CD4-positive, alpha-beta memory T cell (primary cell): ENCODE data around the gene RHOF. TPM values are rescaled to one million over a fixed set of nuclear protein-coding genes. Genes with fewer than 3 reads are reported as not detected.

Experiments used
- CTCF ChIA-PET: fragments of 350-600 bp; sonication (Branson Sonifier 250); formaldehyde crosslinking; loops from one replicate; lab custom pipeline; 2021; ENCODE audit warnings: inconsistent platforms; ENCODE audit not compliant: partially characterized antibody; lab: Charles Lee
- POLR2A ChIA-PET: fragments of 350-600 bp; sonication (Branson Sonifier 250); formaldehyde crosslinking; loops from one replicate; lab custom pipeline; 2021; ENCODE audit not compliant: partially characterized antibody; lab: Charles Lee
- DNase-seq, 5 donors: peaks; one replicate each; pipeline versions ENCODE4 v3.0.0 to v3.0.0-alpha.2; 2020 to 2022; ENCODE audit warnings: mixed read lengths in 1 of 5
- H3K27ac ChIP-seq: one replicate; pipeline ENCODE4 v1.7.0; 2013; ENCODE audit warnings: low read depth, low read length
- H3K27me3 ChIP-seq: 2 replicates; pipeline ENCODE4 v1.7.0; 2013; ENCODE audit warnings: mild to moderate bottlenecking, low read length, moderate library complexity; ENCODE audit not compliant: insufficient read depth
- H3K36me3 ChIP-seq: 2 replicates; pipeline ENCODE4 v1.7.0; 2013; ENCODE audit warnings: mild to moderate bottlenecking, low read length, moderate library complexity; ENCODE audit not compliant: insufficient read depth
- H3K4me1 ChIP-seq: 2 replicates; pipeline ENCODE4 v1.7.0; 2013; ENCODE audit warnings: mild to moderate bottlenecking, low read length, moderate library complexity; ENCODE audit not compliant: insufficient read depth
- H3K4me3 ChIP-seq, 2 donors: one replicate each; pipeline ENCODE4 v1.7.0; 2013; ENCODE audit warnings: low read length in 2 of 2, mild to moderate bottlenecking in 1 of 2
- H3K9me3 ChIP-seq, 2 donors: one replicate each; pipeline ENCODE4 v1.7.0; 2013; ENCODE audit warnings: low read length in 2 of 2, control low read depth in 1 of 2; ENCODE audit not compliant: control insufficient read depth in 1 of 2
- H3K27ac Mint-ChIP-seq, 7 donors: one replicate each; pipeline ENCODE4 v1.8.0; 2020 to 2021; ENCODE audit warnings: mixed read lengths in 7 of 7, mild to moderate bottlenecking in 6 of 7, inconsistent platforms in 3 of 7, moderate library complexity in 3 of 7
- H3K27me3 Mint-ChIP-seq, 2 donors: one replicate each; pipeline ENCODE4 v1.8.0; 2020 to 2021; ENCODE audit warnings: mixed read lengths in 2 of 2
- H3K36me3 Mint-ChIP-seq, 2 donors: one replicate each; pipeline ENCODE4 v1.8.0; 2020 to 2021; ENCODE audit warnings: mixed read lengths in 2 of 2, inconsistent platforms in 1 of 2, mild to moderate bottlenecking in 1 of 2
- H3K4me1 Mint-ChIP-seq, 4 donors: one replicate each; pipeline ENCODE4 v1.8.0; 2020 to 2021; ENCODE audit warnings: mixed read lengths in 4 of 4, mild to moderate bottlenecking in 1 of 4
- H3K4me3 Mint-ChIP-seq, 8 donors: one replicate each; pipeline ENCODE4 v1.8.0; 2020 to 2021; ENCODE audit warnings: mixed read lengths in 8 of 8, mild to moderate bottlenecking in 7 of 8, moderate library complexity in 6 of 8, inconsistent platforms in 3 of 8
- H3K9me3 Mint-ChIP-seq, 8 donors: one replicate each; pipeline ENCODE4 v1.8.0; 2020 to 2021; ENCODE audit warnings: mixed read lengths in 8 of 8, mild to moderate bottlenecking in 5 of 8, inconsistent platforms in 3 of 8, moderate library complexity in 1 of 8
- intact Hi-C: fragments of 100-400 bp; cut with micrococcal nuclease; formaldehyde crosslinking; loops from one replicate; pipeline ENCODE4 v1.15.1; 2023
- polyA plus RNA-seq, 2 donors: library from polyadenylated mRNA; unstranded; fragments of 300-500 nt; fragmentation: Illumina TruSeq; gene quantifications; one replicate each; pipeline ENCODE4 v1.2.3, GENCODE V29; 2021
- total RNA-seq, 2 experiments: library from RNA; stranded (reverse); gene quantifications; one replicate each; pipeline ENCODE4 v1.2.3, GENCODE V29; 2021

The RHOF gene
- total and polyA plus RNA-seq, 4 experiments from 2014 or later, result 72.6 to 138 (median 121) TPM

GRCh38 chr12:121831571-121832245 lies 38.2 kb upstream of the RHOF start:
- intact Hi-C loops, result no loop called here
- no peak for DNase-seq
- no peaks in the 10 kb centered on the region for H3K9me3 ChIP-seq
- H3K27ac ChIP-seq, result no peak overlapping the region
- H3K4me1 ChIP-seq, result no peaks in the 10 kb centered on the region
- H3K4me3 ChIP-seq, result no peak overlapping the region
- no peak overlapping the region for H3K4me3 Mint-ChIP-seq
- no peaks in the 10 kb centered on the region for H3K27me3 ChIP-seq
- H3K4me1 Mint-ChIP-seq, result peaks cover 0 to 6% (median 0%) of the 10 kb centered on the region in 4 donors
- ChIA-PET CTCF (no interaction called here), POLR2A (interaction anchor here (0.7 to 3.2 kb wide), 2 partner anchors 37 to 676 kb away, joined by 3 to 9 read pairs; partner anchors contain the start of gene RHOF)
- peak overlapping the region in 3 of 7 donors; percentile 18 to 32 (median 32) for H3K27ac Mint-ChIP-seq
- no peaks in the 10 kb centered on the region for H3K27me3 Mint-ChIP-seq
- no peaks in the 10 kb centered on the region for H3K9me3 Mint-ChIP-seq
- H3K36me3 ChIP-seq, result peaks cover 50% of the 10 kb centered on the region
- peaks cover 36 to 45% of the 10 kb centered on the region in 2 donors for H3K36me3 Mint-ChIP-seq

DNA sequence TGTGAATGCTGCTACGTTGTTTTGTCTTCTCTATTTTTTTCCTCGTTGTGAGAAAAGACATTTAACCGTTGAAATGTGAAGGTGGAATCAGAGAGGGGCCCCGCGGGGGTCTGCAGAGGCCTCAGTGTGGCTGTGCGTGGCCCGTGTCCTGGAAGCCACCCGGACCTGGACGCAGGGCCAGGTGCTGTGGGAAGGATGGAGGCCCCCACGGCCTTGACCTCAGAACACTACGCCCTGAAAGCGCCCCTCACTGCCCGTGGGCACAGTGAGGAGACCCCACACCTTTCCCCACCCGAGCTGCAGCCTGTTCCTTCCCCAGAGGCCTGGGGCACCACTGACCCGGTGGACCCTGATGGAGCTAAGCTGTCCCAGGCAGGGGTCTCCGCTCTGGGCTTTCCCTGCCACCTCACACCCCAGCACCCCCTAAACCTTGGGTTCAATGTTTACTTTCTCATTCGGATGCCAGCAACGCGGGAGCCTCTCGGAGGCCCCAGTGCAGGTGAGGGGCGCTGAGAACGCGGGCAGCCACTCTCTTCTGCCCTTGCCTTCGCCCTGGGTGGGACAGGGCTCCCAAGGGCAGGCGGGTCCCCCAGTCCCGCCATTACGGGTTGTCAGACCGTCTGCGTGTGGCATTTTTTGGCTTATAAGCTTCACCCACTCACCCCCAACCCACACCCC lies 37.2 kb upstream of the RHOF start:
- no peak overlapping the region for H3K27ac ChIP-seq
- peaks cover 54% of the 10 kb centered on the region for H3K36me3 ChIP-seq
- ChIA-PET CTCF (no interaction called here), POLR2A (no interaction called here)
- no peak overlapping the region for H3K4me3 ChIP-seq
- Mint-ChIP-seq H3K4me3 (no peak overlapping the region), H3K4me1 (peaks cover 0 to 6% (median 0%) of the 10 kb centered on the region in 4 donors), H3K27me3 (no peaks in the 10 kb centered on the region), H3K9me3 (peaks cover 0 to 2% (median 0%) of the 10 kb centered on the region in 8 donors), H3K36me3 (peaks cover 43 to 53% of the 10 kb centered on the region in 2 donors), H3K27ac (peak overlapping the region in 1 of 7 donors; percentile 70)
- no peaks in the 10 kb centered on the region for H3K4me1 ChIP-seq
- no peaks in the 10 kb centered on the region for H3K9me3 ChIP-seq
- no peaks in the 10 kb centered on the region for H3K27me3 ChIP-seq
- no peak for DNase-seq
- intact Hi-C loops, result no loop called here

GRCh38 chr12:121830134-121830533 lies 36.6 kb upstream of the RHOF start:
- Mint-ChIP-seq H3K4me1 (peaks cover 0 to 6% (median 0%) of the 10 kb centered on the region in 4 donors), H3K36me3 (peaks cover 43 to 54% of the 10 kb centered on the region in 2 donors), H3K27me3 (no peaks in the 10 kb centered on the region), H3K27ac (peak overlapping the region in 1 of 7 donors; percentile 70), H3K9me3 (peaks cover 0 to 2% (median 0%) of the 10 kb centered on the region in 8 donors), H3K4me3 (no peak overlapping the region)
- no peaks in the 10 kb centered on the region for H3K27me3 ChIP-seq
- H3K36me3 ChIP-seq, result peaks cover 54% of the 10 kb centered on the region
- no peak for DNase-seq
- ChIA-PET POLR2A (interaction anchor here (44.6 kb wide), 1 partner anchor 39 kb away, joined by 2727 read pairs; the partner anchor contains the start of genes RHOF and SETD1B), CTCF (no interaction called here)
- H3K4me3 ChIP-seq, result no peak overlapping the region
- no peaks in the 10 kb centered on the region for H3K4me1 ChIP-seq
- intact Hi-C loops, result no loop called here
- H3K9me3 ChIP-seq, result no peaks in the 10 kb centered on the region
- H3K27ac ChIP-seq, result no peak overlapping the region

DNA sequence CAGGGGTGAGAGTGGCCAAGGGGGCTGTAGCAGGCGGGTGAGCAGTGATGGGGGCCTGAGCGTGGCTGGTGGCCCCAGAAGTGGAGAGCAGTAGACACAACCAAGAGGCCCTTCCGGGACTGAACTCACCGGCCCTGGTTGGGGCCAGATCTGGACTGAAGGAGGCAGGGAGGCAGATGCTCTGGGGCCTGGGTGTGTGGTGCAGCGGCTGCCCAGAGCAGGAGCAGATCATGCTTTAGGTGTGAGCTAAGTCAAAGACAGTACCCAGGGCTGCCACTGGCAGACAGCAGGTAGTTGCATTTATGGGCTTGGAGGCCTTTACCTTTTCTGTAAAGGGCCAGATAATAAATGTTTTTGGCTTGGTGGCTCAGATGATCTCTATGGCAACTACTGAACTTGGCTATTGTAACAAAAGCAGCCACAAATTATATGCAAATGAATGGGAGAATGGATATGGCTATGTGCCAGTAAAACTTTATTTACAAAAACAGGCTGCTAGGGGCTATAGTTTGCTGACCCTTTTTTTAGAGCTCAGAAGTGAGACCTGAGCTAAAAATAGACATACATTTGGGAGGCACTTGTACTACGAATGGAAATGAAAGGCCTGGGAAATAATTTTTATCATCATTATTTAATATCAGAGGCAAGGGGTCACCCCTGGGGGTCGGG lies 35.9 kb upstream of the RHOF start:
- H3K27me3 Mint-ChIP-seq, result no peaks in the 10 kb centered on the region
- Histone ChIP-seq H3K27ac (no peak overlapping the region), H3K9me3 (no peaks in the 10 kb centered on the region), H3K36me3 (peaks cover 54% of the 10 kb centered on the region), H3K4me1 (no peaks in the 10 kb centered on the region), H3K27me3 (no peaks in the 10 kb centered on the region), H3K4me3 (no peak overlapping the region)
- H3K9me3 Mint-ChIP-seq, result peaks cover 0 to 2% (median 0%) of the 10 kb centered on the region in 8 donors
- peaks cover 43 to 58% of the 10 kb centered on the region in 2 donors for H3K36me3 Mint-ChIP-seq
- peak overlapping the region in 2 of 7 donors; percentile 27 to 51 for H3K27ac Mint-ChIP-seq
- CTCF ChIA-PET, result no interaction called here
- intact Hi-C loops, result no loop called here
- no peak for DNase-seq
- no peak overlapping the region for H3K4me3 Mint-ChIP-seq
- POLR2A ChIA-PET, result interaction anchor here (44.6 kb wide), 1 partner anchor 39 kb away, joined by 2727 read pairs; the partner anchor contains the start of genes RHOF and SETD1B
- H3K4me1 Mint-ChIP-seq, result peaks cover 0 to 6% (median 0%) of the 10 kb centered on the region in 4 donors

DNA sequence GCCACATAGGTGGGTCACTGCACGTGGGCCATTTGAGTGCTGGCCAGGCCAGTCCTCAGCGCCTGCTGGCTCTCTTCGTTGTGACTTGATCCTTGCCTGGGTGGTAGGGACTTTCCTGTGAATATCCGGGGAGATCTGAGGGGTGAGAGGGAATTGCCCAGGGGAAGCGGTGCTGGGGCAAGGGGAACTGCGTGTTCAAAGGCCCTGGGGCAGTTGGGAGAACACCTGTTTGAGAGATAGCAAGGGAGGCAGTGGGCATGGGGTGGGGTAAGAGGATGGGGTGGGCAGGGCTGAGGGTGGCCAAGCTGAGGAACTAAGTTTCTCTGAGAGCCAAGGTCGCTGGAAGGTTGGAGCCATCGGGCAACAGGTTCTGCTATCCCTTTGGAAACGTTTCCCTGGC lies 35.3 kb upstream of the RHOF start:
- no peaks in the 10 kb centered on the region for H3K4me1 ChIP-seq
- H3K4me3 ChIP-seq, result no peak overlapping the region
- no peaks in the 10 kb centered on the region for H3K27me3 ChIP-seq
- Mint-ChIP-seq H3K36me3 (peaks cover 43 to 62% of the 10 kb centered on the region in 2 donors), H3K4me1 (peaks cover 0 to 3% (median 0%) of the 10 kb centered on the region in 4 donors), H3K4me3 (no peak overlapping the region), H3K27ac (peak overlapping the region in 6 of 7 donors; percentile 27 to 88 (median 54)), H3K27me3 (no peaks in the 10 kb centered on the region), H3K9me3 (peaks cover 0 to 2% (median 0%) of the 10 kb centered on the region in 8 donors)
- DNase-seq, result no peak
- POLR2A ChIA-PET, result interaction anchor here (1.4 to 44.6 kb wide), 5 partner anchors 8 to 90 kb away, joined by 3 to 2727 read pairs (median 7); partner anchors contain the start of genes CFAP251, RHOF and SETD1B
- H3K27ac ChIP-seq, result no peak overlapping the region
- CTCF ChIA-PET, result interaction anchor here (1.2 to 4.4 kb wide), 4 partner anchors 9 to 35 kb away, joined by 3 to 28 read pairs (median 6); partner anchors contain the start of gene RHOF
- no peaks in the 10 kb centered on the region for H3K9me3 ChIP-seq
- H3K36me3 ChIP-seq, result peaks cover 59% of the 10 kb centered on the region
- intact Hi-C loops, result no loop called here

DNA sequence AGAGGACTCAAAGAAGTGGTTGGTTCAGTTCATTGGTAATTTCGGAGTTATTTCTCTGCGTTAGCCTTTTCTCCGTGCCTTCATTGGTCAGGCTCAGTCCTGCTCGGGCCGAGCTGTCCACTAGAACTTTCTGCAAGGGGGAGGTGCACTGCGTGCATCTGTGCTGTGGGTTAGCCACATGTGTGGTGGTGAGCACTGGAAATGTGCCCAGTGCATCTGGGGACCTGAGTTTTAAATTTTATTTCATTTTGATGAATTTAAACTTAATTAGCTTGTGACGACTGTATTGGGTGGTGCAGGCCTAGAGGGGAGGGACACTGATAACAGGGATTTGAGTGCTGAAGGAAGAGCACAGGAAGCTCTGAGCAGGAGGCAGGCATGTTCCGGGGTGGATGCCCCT lies 34.8 kb upstream of the RHOF start:
- Histone ChIP-seq H3K4me1 (no peaks in the 10 kb centered on the region), H3K27me3 (no peaks in the 10 kb centered on the region), H3K27ac (no peak overlapping the region), H3K36me3 (peaks cover 64% of the 10 kb centered on the region), H3K9me3 (no peaks in the 10 kb centered on the region), H3K4me3 (no peak overlapping the region)
- Mint-ChIP-seq H3K4me3 (no peak overlapping the region), H3K27ac (peak overlapping the region in 3 of 7 donors; percentile 27 to 57 (median 56)), H3K4me1 (peaks cover 0 to 3% (median 0%) of the 10 kb centered on the region in 4 donors), H3K9me3 (peaks cover 0 to 2% (median 0%) of the 10 kb centered on the region in 8 donors), H3K27me3 (no peaks in the 10 kb centered on the region), H3K36me3 (peaks cover 43 to 67% of the 10 kb centered on the region in 2 donors)
- no peak for DNase-seq
- intact Hi-C loops, result no loop called here
- CTCF ChIA-PET, result interaction anchor here (1.2 to 4.4 kb wide), 4 partner anchors 10 to 34 kb away, joined by 3 to 28 read pairs (median 6); partner anchors contain the start of gene RHOF
- POLR2A ChIA-PET, result interaction anchor here (1.4 to 44.6 kb wide), 6 partner anchors 9 to 90 kb away, joined by 3 to 2727 read pairs (median 8); partner anchors contain the start of genes CFAP251, RHOF and SETD1B
